Uterus (tissue), 4 donors: ENCODE measurements around the gene CKAP2L. TPM values are rescaled to one million over a fixed set of nuclear protein-coding genes. Genes with fewer than 3 reads are reported as not detected.

Experiments
- DNase-seq, 2 donors: peaks; one replicate each; pipeline ENCODE4 v3.0.0-alpha.2; 2019 to 2020
- H3K27ac ChIP-seq, 2 donors: fragments of 200-600 bp; sonication (generic); 1 replicate in 1 of 2; 2 replicates in 1 of 2; pipeline ENCODE4 v1.5.1; 2016 to 2018
- H3K27me3 ChIP-seq, 2 donors: fragments of 200-600 bp; sonication (generic); one replicate each; pipeline ENCODE4 v1.5.1; 2018 to 2019; ENCODE audit warnings: control low read depth in 1 of 2
- H3K36me3 ChIP-seq, 2 donors: fragments of 200-600 bp; sonication (generic); one replicate each; pipeline ENCODE4 v1.5.1; 2019; ENCODE audit warnings: control low read depth in 1 of 2
- H3K4me1 ChIP-seq, 2 donors: fragments of 200-600 bp; sonication (generic); one replicate each; pipeline ENCODE4 v1.5.1; 2018 to 2019; ENCODE audit warnings: control low read depth in 1 of 2
- H3K4me3 ChIP-seq, 2 donors: fragments of 200-600 bp; sonication (generic); 1 replicate in 1 of 2; 2 replicates in 1 of 2; pipeline ENCODE4 v1.5.1; 2018 to 2019; ENCODE audit warnings: mild to moderate bottlenecking in 1 of 2
- H3K9me3 ChIP-seq, 2 donors: fragments of 200-600 bp; sonication (generic); one replicate each; pipeline ENCODE4 v1.5.1; 2019; ENCODE audit warnings: control low read depth in 1 of 2
- POLR2A ChIP-seq, 2 donors: fragments of 450-650 bp; IDR thresholded peaks; one replicate each; pipeline ENCODE4 v1.6.1; 2016; ENCODE audit warnings: antibody characterized with exemption in 2 of 2, mild to moderate bottlenecking in 1 of 2, moderate library complexity in 1 of 2
- intact Hi-C: fragments of 100-400 bp; cut with DNase I; formaldehyde crosslinking; loops from one replicate; pipeline ENCODE4 v1.15.1; 2023; ENCODE audit warnings: low total_unique reads
- total RNA-seq, 4 donors: library from RNA; depleted of rRNA in 3 of 4; stranded (reverse); fragments of >200 nt in 3 of 4; gene quantifications; one replicate each; pipeline versions ENCODE4 v1.1.0 to v1.2.4, GENCODE V29; 2014 to 2023
- TF ChIP-seq, protein P1 (sequence below), 4 experiments: fragments of 200-600 bp in 2 of 4; fragments of 450-650 bp in 2 of 4; sonication (generic) in 2 of 4; IDR thresholded peaks; one replicate each; pipeline ENCODE4 v1.5.1; 2016 to 2019; ENCODE audit warnings: antibody characterized with exemption in 4 of 4, mild to moderate bottlenecking in 2 of 4, moderate library complexity in 1 of 4
- donor health status: DM: yes; HTN: yes; CAD: no.

CKAP2L gene
- total RNA-seq, 4 donors from 2014 or later: 8.8 TPM; not detected in 3

- no peaks in the 10 kb centered on the region for H3K27me3 ChIP-seq
- H3K4me1 ChIP-seq: no peaks in the 10 kb centered on the region
- H3K27ac ChIP-seq: no peak overlapping the region
- no peaks in the 10 kb centered on the region for H3K9me3 ChIP-seq
- H3K36me3 ChIP-seq: no peaks in the 10 kb centered on the region
- no peak for TF ChIP-seq POLR2A (IDR thresholded peaks at IDR 0.05)
- TF ChIP-seq, protein P1, sequence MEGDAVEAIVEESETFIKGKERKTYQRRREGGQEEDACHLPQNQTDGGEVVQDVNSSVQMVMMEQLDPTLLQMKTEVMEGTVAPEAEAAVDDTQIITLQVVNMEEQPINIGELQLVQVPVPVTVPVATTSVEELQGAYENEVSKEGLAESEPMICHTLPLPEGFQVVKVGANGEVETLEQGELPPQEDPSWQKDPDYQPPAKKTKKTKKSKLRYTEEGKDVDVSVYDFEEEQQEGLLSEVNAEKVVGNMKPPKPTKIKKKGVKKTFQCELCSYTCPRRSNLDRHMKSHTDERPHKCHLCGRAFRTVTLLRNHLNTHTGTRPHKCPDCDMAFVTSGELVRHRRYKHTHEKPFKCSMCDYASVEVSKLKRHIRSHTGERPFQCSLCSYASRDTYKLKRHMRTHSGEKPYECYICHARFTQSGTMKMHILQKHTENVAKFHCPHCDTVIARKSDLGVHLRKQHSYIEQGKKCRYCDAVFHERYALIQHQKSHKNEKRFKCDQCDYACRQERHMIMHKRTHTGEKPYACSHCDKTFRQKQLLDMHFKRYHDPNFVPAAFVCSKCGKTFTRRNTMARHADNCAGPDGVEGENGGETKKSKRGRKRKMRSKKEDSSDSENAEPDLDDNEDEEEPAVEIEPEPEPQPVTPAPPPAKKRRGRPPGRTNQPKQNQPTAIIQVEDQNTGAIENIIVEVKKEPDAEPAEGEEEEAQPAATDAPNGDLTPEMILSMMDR (IDR thresholded peaks at IDR 0.05): no peak
- intact Hi-C loops: no loop called here
- H3K4me3 ChIP-seq: no peak overlapping the region
- DNase-seq: no peak
Observed at GRCh38 chr2:112691881-112692281, 72.5 kb downstream of the CKAP2L start.

GRCh38 chr2:112690853-112691401 is 73.5 kb downstream of the CKAP2L start:
- intact Hi-C loops: no loop called here

DNA sequence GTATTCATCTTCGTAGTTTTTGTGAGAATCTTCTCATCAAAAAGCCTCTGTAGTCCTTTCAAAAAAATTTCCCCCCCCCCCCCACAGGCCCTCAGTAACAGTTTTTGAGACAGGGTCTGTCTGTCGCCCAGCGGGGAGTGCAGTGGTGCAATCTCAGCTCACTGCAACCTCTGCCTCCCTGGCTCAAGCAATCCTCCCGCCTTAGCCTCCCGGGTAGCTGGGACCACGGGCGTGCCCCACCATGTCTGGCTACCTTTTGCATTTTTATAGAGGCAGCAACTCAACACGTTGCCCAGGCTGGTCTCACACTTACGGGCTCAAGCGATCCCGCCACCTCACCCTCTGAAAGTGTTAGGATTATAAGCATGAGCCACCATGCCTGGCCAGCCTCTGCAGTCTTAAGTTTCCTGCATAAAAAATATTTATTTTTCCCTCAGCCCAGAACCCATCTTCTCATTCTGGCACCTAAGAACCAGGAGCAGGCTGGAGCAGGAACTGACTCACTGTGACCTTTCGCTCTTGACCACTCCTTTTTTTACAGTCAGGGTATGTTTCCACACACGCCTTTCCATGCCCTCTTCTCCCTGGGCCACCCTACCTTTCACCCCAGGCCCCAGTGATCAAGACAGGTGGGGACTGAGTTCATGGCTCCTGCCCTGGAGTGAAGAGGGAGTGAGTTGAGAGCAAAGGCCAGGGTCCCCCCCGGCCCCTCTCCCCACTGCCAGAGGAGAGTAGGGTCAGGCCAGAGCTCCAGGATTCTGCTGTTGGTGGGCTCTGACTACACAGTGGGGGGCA is 76.1 kb downstream of the CKAP2L start:
- intact Hi-C loops: no loop called here
- H3K27ac ChIP-seq: no peak overlapping the region
- no peak overlapping the region for H3K4me3 ChIP-seq
- no peaks in the 10 kb centered on the region for H3K4me1 ChIP-seq
- no peaks in the 10 kb centered on the region for H3K36me3 ChIP-seq
- H3K9me3 ChIP-seq: no peaks in the 10 kb centered on the region
- no peaks in the 10 kb centered on the region for H3K27me3 ChIP-seq
- TF ChIP-seq, protein P1 (IDR thresholded peaks at IDR 0.05): no peak
- TF ChIP-seq POLR2A (IDR thresholded peaks at IDR 0.05): no peak
- no peak for DNase-seq

More at GRCh38 chr2:112690853-112691401, 73.5 kb downstream of the CKAP2L start:
- no peak overlapping the region for H3K4me3 ChIP-seq
- peak in 1 of 2 donors; percentile 29 for DNase-seq
- H3K4me1 ChIP-seq: no peaks in the 10 kb centered on the region
- H3K27me3 ChIP-seq: no peaks in the 10 kb centered on the region
- no peaks in the 10 kb centered on the region for H3K36me3 ChIP-seq
- no peak for TF ChIP-seq POLR2A (IDR thresholded peaks at IDR 0.05)
- TF ChIP-seq, protein P1 (IDR thresholded peaks at IDR 0.05): peak in 3 of 4 experiments; percentile 16 to 57 (median 44)
- H3K27ac ChIP-seq: no peak overlapping the region
- H3K9me3 ChIP-seq: no peaks in the 10 kb centered on the region

GRCh38 chr2:112687522-112687921 is 76.9 kb downstream of the CKAP2L start:
- DNase-seq: no peak

More at GRCh38 chr2:112687522-112687921, 76.9 kb downstream of the CKAP2L start:
- Histone ChIP-seq H3K36me3 (no peaks in the 10 kb centered on the region), H3K4me3 (no peak overlapping the region), H3K9me3 (no peaks in the 10 kb centered on the region), H3K27me3 (no peaks in the 10 kb centered on the region), H3K27ac (no peak overlapping the region), H3K4me1 (no peaks in the 10 kb centered on the region)
- intact Hi-C loops: no loop called here
- no peak for TF ChIP-seq POLR2A (IDR thresholded peaks at IDR 0.05)
- TF ChIP-seq, protein P1 (IDR thresholded peaks at IDR 0.05): no peak

Other genes starting within 250 kb of the CKAP2L start
- 10 to 100 TPM in 3 of 4 donors, 1 to 10 TPM in 1; 6.8 to 41.4 (median 17.8) TPM for gene POLR1B, start 222.1 kb downstream of the CKAP2L start, total RNA-seq
- 10 to 100 TPM in 1 of 4 donors, 1 to 10 TPM in 2, not detected in 1; 6.5 to 22.6 (median 8.4) TPM for gene CHCHD5, start 180.0 kb downstream of the CKAP2L start, total RNA-seq
- gene SLC20A1, start 118.7 kb downstream of the CKAP2L start, total RNA-seq: 10 to 100 TPM; 11.5 to 30.6 (median 24.4) TPM
- gene NT5DC4, start 43.6 kb downstream of the CKAP2L start, total RNA-seq: not detected
- gene IL1A, start 19.9 kb upstream of the CKAP2L start, total RNA-seq: under 1 TPM in 1 of 4 donors, not detected in 3; 0.41 TPM
- gene IL1B, start 72.2 kb upstream of the CKAP2L start, total RNA-seq: under 1 TPM in 1 of 4 donors, not detected in 3; 0.26 TPM
- not detected for gene IL37, start 146.6 kb upstream of the CKAP2L start, total RNA-seq
- not detected for gene IL36G, start 213.4 kb upstream of the CKAP2L start, total RNA-seq
- gene IL36A, start 240.8 kb upstream of the CKAP2L start, total RNA-seq: not detected